HL-60/S4 treated with phorbol 12-myristate 13-acetate at 8.2 ng/mL for 4 days and 3 days (cell line): ENCODE data around the gene CPSF3.

Source experiments
- in situ Hi-C: fragments of 300-500 bp; cut with MboI; formaldehyde crosslinking; loops from 2 replicates; pipeline ENCODE4 v1.15.0; 2022; ENCODE audit warnings: low sequenced_read_pairs

The CPSF3 gene

DNA sequence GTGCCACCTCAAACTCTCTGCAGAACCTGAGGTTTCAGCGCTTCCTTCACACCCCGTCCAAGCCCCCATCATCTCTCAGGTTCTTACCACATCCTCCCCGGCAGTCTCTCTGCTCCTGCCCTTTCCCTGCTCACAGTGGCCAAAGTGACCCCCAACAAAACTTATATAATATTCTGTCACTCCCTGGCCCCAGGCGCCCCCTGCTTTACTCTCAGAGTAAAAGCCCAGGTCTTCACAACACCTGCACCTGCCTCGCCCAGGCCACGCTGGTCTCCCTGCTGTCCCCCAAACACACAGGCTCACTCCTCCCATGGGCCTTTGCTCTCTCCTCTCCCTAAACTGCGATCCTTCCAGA lies 6.5 kb upstream of the CPSF3 start:
- in situ Hi-C loops: no loop called here

DNA sequence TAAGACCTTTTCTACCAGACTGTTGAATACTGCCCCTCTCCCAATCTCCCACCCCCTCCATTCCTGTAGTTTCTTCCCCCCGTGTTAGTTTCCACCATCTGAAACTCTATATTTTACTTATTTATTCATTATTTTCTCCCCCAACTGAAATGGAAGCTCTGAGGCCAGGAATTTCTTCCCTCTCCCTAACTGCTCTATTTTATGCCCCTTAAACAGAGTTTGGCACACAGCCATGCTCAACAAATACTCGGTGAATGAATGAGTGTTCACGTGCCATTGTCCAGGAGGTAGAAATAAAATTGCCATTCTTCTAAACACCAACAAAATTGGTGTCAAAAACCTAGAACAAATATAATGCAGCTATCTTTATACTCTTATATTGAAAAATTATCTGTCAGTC lies 5.7 kb upstream of the CPSF3 start:
- in situ Hi-C loops: no loop called here

DNA sequence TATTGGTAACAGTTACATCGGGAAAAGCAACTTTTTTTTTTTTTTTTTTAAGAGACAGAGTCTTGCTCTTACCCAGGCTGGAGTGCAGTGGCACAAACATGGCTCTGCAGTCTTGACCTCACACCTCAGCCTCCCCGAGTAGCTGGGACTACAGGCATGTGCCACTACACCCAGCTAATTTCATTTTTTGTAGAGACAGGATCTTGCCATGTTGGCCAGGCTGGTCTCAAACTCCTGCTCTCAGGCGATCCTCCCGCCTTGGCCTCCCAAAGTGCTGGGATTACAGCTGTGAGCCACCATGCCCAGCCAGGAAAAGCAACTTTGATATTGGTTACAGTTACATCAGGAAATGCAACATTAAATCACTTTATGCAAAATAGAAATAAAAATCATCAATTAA lies 4.7 kb upstream of the CPSF3 start:
- in situ Hi-C loops: no loop called here

GRCh38 chr2:9419541-9419940 lies 3.9 kb upstream of the CPSF3 start:
- in situ Hi-C loops: no loop called here

DNA sequence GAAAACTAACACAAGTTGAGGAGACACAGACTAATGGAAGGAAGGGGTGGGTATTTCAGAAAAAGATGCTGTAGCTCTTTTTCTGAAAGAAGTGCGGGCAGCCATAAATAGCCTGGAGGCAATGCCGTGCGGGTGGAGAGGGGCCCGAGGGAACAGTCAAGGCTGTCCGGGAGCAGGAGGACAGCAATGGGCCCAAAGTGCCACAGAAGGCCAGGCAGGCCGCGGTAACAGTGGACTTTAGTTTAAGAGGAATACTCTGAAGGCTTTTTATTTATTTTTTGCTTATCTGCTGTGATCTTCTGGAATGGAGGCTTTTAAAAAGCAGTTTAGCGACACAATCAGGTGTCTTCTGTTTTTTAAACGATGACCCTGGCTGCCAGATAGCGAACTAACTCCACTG lies 3.0 kb upstream of the CPSF3 start:
- in situ Hi-C loops: no loop called here

DNA sequence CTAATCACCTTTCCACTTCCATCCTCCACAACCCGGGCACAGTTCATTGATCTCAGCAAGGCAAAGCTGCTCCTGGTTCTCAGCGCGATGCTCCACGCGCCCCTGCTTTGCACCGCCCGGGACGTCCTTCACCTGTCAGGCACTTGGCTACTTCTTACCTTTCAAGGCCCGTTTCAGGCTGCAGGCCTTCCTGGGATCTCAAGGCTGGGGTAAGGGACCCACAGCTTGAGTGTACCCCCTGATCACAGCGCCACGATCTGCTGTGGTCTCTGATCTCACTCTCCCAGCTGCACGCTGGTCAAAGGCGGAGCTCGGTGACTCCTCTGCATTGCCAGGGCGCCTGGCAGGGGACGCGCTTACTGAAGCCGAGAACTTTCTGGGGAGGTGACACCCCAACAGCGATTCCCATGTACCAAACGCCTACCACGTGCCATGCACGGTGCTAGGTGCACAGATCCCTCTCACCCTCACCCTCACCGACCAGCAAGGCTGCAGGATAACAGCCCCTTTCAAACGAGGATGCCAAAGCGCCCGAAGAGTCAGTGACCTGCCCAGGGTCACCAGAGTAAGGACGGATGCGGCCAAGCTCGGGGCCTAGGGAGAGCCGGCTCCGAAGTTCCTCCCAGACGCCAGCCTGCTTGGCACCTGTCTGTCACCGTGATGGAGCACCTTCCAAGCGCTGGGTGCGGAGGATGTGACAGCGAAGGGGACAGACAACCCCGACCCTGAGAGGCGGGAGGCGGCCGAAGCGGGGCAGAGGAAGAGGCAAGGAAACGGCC lies 944 bp upstream of the CPSF3 start:
- in situ Hi-C loops: no loop called here

DNA sequence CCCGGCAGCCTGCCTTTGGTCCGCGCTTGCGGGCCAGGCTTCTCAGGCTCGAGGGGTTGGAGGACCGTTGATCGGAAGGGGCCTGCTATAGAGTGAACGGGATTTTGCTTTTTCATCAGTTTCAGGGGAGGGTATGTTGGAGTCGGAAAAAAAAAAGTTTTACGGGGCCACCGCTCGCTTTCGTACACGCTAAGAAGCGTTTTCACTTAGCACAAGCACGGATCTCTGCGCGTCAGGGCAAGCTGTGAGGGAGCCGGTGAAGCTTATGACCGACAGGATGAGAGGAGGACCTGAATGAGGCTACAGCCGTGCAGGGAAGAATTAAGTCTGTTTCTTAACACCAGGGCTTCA lies 443 bp downstream of the CPSF3 start:
- in situ Hi-C loops: no loop called here

- in situ Hi-C loops: no loop called here
Observed at GRCh38 chr2:9424447-9425164, 1.2 kb downstream of the CPSF3 start.

GRCh38 chr2:9428965-9429577 lies 5.6 kb downstream of the CPSF3 start:
- in situ Hi-C loops: no loop called here

DNA sequence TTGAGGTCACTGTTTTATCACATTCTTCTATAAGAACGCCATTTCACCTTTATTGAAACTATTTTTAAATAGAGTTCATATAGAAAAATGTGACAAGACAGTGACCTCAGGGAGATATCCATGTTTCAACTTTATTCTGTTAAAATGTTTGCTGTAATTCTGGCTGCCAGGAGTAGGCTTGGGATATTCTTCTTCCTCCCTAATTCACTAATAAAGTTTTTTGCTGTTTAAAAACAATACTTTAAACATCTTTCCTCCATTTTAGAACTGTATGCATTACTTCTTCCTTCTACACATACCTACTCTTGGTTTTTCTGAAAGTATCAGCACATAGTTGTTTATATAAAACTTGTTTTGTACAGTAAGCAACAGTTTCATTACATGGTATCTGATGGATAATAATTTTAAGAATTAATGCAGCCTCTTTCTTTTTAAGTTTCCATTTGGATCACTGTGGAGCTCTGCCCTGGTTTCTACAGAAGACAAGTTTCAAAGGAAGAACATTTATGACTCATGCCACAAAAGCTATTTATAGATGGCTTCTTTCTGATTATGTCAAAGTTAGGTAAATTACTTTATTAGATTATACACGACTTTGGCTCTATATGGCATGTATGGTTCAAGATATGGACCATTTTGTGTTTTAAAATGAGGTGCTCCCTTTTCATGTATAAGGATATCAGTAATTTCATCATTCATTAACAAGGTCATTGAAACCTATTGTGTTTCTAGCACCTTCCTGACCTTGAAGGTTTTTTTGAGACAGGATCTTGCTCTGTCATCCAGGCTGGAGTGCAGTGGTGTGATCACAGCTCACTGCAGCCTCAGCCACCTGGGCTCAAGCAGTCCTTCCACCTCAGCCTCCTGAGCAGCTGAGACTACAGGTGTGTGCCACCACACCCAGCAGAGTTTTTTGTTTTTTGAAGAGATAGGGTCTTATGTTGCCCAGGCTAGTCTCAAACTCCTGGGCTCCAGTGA lies 7.2 kb downstream of the CPSF3 start:
- in situ Hi-C loops: no loop called here

DNA sequence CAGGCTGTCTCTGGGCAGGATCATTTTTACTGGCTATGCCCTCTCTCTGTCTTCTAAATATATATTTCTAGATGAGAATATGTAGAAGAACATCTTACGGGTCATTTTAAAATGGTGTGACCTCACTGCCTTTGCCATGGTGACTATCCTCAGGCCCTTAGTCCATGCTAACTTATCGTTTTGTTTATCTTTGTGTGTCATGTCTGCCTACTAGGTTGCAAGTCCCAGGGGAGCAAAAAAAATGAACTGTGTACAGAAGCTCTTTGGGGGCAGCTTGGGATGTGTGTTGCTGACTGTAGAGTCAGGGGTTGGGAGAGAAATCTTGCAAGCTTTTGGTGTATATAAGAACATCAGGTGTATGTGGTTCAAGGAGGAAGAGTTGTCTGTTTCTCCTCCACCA lies 11.0 kb downstream of the CPSF3 start:
- in situ Hi-C loops: no loop called here

- in situ Hi-C loops: no loop called here
Observed at GRCh38 chr2:9439536-9439935, 16.1 kb downstream of the CPSF3 start.

- in situ Hi-C loops: no loop called here
Observed at GRCh38 chr2:9440058-9440727, 16.7 kb downstream of the CPSF3 start.

GRCh38 chr2:9441556-9441955 lies 18.1 kb downstream of the CPSF3 start:
- in situ Hi-C loops: no loop called here

- in situ Hi-C loops: no loop called here
Observed at GRCh38 chr2:9443526-9443925, 20.1 kb downstream of the CPSF3 start.

DNA sequence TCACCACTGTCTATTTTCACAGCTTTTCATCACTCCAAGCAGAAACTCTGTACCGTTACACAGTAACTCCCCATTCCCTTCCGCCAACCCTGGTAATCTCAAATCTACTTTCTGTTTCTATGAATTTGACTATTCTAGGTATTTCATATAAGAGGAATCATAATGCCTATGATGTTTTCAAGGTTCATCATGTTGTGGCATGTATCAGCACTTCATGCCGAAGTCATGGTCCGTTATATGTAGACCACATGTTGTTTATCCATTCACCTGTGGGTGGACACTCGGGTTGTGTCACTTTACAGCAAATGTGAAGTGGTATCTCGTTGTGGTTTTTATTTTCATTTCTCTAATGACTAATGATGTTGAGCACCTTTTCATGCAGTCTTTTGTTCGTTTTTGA lies 21.6 kb downstream of the CPSF3 start:
- in situ Hi-C loops: no loop called here

DNA sequence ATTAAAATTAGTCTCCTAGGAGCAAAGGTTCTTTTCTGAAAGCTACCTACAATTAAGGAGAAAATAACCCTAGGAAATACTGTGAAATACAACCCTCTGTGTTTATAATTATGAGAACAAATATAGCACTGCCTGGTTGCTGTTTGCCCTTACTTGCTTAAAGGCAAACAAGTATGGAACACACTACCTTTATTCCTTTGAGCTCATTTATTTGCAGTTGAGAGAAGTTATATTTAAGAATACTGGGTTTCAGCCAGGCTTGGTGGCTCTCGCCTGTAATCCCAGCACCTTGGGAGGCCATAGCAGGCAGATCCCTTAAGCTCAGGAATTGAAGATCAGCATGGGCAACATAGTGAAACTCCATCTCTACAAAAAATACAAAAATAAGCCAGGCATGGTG lies 27.8 kb downstream of the CPSF3 start:
- in situ Hi-C loops: no loop called here

GRCh38 chr2:9460441-9461017 lies 37.1 kb downstream of the CPSF3 start:
- in situ Hi-C loops: no loop called here

- in situ Hi-C loops: no loop called here
Observed at GRCh38 chr2:9461079-9461478, 37.6 kb downstream of the CPSF3 start.

- in situ Hi-C loops: no loop called here
Observed at GRCh38 chr2:9462313-9462712, 38.9 kb downstream of the CPSF3 start.
